ENCODE data around the gene GIGYF1.
"Not testable (repeated sequence)": the region's sequence is repeated elsewhere in the genome, so short reads cannot be mapped to it uniquely, and the experiment has no call there.

The GIGYF1 gene

GRCh38 chr7:100671353-100672327 lies 22.4 kb downstream of the GIGYF1 start:
- DNase-seq (ENCODE audit: low spot score) = no peak

DNA sequence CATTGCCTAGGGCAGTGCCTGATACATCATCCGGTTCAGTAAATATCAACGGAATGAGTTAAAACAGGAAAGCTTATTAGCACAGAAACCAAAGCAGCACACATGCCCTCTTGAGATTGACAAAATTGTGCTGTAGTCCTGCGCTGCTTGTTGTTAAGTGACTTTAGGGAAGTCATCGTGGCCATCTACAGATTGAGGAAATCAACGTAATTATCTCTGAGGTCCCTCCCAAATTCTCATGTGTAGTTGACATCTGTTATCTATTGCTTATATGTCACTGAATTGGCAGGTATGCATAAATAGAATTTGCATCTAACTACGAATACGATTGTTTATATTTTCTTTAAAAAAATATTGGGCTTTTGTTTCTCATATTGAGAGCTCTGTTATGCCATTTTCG lies 24.0 kb downstream of the GIGYF1 start:
- DNase-seq (ENCODE audit: low spot score) = no peak

- DNase-seq (ENCODE audit: low spot score) = not testable (repeated sequence)
These were observed 24.9 kb downstream of the GIGYF1 start for GRCh38 chr7:100669106-100669505.

- no peak for DNase-seq (ENCODE audit: low spot score)
These were observed 26.0 kb downstream of the GIGYF1 start for GRCh38 chr7:100668069-100668449.

DNA sequence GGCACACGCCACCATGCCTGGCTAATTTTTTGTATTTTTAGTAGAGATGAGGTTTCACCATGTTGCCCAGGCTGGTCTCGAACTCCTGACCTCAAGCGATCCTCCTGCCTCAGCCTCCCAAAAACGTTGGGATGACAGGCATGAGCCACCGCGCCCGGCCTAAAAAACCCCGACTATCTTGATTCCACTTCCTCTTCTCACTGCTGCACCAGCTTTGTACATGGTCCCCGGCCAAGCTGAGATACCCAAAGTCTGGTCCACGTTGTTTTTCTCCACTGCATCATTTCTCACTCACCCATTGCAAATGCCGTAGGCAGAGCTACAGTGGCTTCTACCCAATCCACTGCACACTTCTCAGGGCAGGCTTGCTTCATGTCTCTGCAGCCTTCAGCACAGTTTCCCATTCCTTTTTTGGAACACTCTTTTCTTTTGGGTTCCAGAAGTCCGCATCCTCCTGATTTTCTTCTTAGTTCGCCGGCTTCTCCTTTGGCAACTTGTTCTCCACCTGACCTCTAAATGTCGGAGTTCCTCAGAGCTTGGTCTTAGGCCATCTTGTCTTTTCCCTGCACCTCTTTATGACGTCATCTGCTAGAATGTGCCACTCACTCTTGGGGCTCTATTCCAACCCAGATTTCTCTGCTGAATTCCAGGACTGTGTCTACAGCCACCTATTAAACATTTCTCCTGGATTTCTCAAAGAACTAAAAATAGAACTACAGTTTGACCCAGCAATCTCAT lies 26.6 kb downstream of the GIGYF1 start:
- DNase-seq (ENCODE audit: low spot score) = no peak

GRCh38 chr7:100665168-100665726 lies 28.8 kb downstream of the GIGYF1 start:
- no peak for DNase-seq (ENCODE audit: low spot score)

GRCh38 chr7:100662194-100662776 lies 31.8 kb downstream of the GIGYF1 start:
- not testable (repeated sequence) for DNase-seq (ENCODE audit: low spot score)

- no peak for DNase-seq (ENCODE audit: low spot score)
These were observed 38.0 kb downstream of the GIGYF1 start, which contains the start of gene ACTL6B for GRCh38 chr7:100655908-100656674. ACTL6B (minus strand) TSS chr7:100656448; CDS start chr7:100656354, 94 bp downstream.

GRCh38 chr7:100654908-100655831 lies 38.9 kb downstream of the GIGYF1 start:
- DNase-seq (ENCODE audit: low spot score) = no peak

GRCh38 chr7:100649826-100650565 lies 44.1 kb downstream of the GIGYF1 start:
- DNase-seq (ENCODE audit: low spot score) = no peak

DNA sequence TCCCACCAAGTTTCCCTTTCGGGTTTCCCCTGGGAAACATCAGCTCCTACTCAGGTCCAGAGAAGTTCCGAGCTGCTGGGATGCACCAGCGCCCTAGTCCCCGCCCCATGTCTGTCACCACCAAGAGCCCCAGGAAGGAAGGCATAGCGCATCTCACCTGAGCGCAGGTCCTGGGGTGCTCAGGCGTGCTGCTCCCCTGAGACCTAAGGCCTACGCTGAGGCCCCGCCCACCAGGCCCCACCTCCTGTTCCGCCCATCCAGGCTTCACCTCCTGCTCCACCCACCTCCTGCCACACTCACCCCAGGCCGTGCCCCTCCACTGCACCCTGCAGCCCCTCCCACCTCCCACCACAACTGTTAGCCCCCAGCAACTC lies 51.5 kb downstream of the GIGYF1 start:
- no peak for DNase-seq (ENCODE audit: low spot score)

DNA sequence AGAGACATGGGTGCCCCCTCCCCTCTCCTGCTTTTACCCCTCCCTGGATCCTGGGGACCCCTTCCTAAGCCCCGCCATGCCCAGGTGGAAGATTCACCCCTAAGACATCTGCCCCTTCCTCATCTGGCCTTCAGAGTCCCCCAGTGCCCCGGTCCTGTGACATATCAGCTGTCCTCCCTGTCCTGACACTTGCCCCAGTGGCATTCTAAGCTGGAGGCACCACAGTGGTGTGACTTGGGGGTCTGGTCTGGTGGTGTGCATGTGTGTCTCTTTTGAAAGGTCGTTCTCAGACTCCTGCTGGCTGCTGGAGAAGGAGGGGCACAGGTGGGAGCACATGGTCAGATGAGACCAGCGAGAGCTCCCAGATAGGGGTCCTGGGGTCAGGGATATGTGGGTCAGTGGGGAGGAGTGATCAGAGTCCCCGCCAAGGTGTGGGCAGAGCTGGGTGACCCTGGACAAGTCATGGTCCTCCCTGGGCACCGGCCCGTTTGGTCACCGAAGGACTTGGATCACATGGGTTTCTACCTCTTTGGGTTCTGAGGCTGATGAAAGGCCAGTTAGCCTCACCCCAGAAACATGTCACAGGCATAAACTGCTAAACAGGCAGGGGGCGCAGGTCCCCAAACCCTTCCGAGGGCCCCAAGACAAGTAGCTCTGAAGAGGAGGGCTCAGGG lies 52.1 kb downstream of the GIGYF1 start:
- DNase-seq (ENCODE audit: low spot score) = no peak

DNA sequence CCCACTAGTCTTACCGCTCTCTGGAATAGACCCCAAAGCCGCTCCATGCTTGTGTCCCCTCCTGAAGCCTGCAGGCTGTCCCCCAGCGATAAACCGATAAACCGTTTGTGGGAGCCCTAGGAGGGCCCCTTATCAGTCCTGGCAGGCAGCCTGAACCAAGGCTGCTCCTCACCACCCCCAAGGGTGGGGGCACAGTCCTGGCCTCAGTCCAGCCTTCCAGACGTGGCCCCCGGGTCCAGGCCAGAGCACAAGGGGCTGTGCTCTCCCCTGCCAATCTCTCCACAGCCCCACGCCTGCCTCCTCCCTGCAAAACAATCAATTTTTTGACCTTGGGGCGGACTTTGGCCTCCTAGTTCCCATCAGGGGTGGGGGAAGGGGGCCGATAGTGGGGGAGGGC lies 52.6 kb downstream of the GIGYF1 start, which contains the start of gene TFR2:
TFR2 (minus strand) TSS at position 90 of the 397 bp plus-strand sequence; CDS start at position 47, 43 bp downstream.
- no peak for DNase-seq (ENCODE audit: low spot score)

- DNase-seq (ENCODE audit: low spot score) = no peak
These were observed 53.3 kb downstream of the GIGYF1 start for GRCh38 chr7:100640517-100641440.

DNA sequence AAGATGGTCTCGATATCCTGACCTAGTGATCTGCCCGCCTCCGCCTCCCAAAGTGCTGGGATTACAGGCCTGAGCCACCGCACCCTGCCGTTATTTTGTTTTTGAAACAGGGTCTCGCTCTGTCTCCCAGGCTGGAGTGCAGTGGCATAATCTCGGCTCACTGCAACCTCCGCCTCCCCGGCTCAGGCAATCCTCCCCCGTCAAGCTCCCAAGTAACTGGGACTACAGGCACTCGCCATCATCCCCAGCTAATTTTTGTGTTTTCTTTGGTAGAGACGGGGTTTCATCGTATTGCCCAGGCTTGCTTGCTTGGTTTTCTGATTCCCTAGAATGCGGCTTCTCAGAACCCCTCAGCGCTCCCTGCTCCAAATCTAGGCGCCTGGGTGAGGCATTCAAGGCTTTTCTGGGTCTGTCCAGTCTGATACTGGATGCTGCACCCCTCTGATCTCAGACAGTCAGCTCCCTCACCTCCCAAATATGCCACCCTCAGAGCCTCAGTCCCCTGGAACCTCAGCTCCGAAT lies 54.0 kb downstream of the GIGYF1 start:
- no peak for DNase-seq (ENCODE audit: low spot score)

DNA sequence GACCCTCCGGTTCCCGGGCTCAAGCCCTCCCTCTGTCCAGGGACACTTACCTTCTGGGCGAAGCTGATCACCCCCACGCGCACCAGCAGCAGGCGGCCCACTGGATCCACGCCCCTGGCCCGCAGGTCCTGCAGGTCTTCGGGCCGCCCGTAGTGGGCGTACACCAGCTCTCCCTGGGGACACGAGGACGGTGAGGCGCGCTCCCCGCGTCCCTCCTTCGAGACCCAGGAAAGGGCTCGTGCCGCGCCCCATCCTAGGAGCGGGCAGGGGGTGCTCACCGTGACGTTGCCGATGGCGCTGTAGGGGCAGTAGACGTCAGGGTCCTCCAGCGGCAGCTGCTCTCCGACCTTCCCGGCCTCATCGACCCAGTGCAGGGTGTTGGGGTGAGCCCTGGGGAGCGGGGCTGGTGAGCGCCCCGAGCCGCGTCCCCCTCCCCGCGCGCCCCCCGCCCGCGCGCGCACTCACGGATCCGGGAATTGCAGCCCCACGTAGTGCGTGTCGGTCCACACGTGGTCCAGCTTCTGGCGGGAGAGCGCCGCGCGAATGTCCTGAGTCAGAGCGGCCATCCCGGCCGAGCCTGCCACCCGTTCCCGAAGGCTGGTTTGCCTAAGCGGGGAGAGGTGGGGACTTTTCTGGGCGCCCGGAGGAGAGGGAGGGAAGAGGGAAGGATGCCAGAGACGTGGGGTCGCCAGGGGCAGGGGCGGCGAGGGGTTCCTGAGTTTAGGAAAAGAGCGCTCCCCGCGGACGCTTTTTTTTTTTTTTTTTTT lies 60.9 kb downstream of the GIGYF1 start:
- peak; percentile 59 for DNase-seq (ENCODE audit: low spot score)

DNA sequence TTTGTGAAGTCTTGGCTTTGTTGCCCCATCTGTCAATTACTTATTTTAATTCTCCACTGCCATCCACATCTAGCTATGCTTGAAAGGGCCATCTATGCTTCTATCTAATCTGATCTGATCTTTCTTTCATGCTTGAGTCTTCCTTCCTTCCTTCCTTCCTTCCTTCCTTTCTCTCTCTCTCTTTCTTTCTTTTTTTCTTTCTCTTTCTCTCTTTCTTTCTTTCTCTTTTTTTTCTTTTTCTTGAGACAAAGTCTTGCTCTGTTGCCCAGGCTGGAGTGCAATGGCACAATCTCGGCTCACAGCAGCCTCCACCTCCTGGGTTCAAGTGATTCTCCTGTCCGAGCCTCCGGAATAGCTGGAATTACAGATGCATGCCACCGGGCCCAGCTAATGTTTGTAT lies 64.0 kb downstream of the GIGYF1 start:
- no peak for DNase-seq (ENCODE audit: low spot score)

All from CD4-positive, alpha-beta T cell treated with Interleukin-6 at 100 ng/mL for 8 hours (primary cell).